Activated naive CD4-positive, alpha-beta T cell treated with anti-CD3 and anti-CD28 coated beads, Interleukin-2, amount 50 U/mL, for 16 hours (primary cell): ENCODE results near the gene SLC13A3.

Experiments used
- DNase-seq: peaks from one replicate; pipeline ENCODE4 v3.0.0-alpha.2; 2020

Gene SLC13A3

GRCh38 chr20:46551522-46552381 is 99.5 kb downstream of the SLC13A3 start:
- no peak for DNase-seq

- no peak for DNase-seq
Observed at GRCh38 chr20:46550461-46550860, 100.8 kb downstream of the SLC13A3 start, which contains the start of gene OCSTAMP. TSS of gene OCSTAMP (minus strand) at chr20:46550654. CDS start at chr20:46550560, 94 bp downstream.

GRCh38 chr20:46549188-46549972 is 101.9 kb downstream of the SLC13A3 start:
- DNase-seq: no peak

GRCh38 chr20:46548688-46549087 is 102.6 kb downstream of the SLC13A3 start:
- no peak for DNase-seq

- DNase-seq: no peak
Observed at GRCh38 chr20:46547995-46548394, 103.3 kb downstream of the SLC13A3 start.

- DNase-seq: no peak
Observed at GRCh38 chr20:46546936-46547335, 104.3 kb downstream of the SLC13A3 start.

- DNase-seq: no peak
Observed at GRCh38 chr20:46546298-46546697, 105.0 kb downstream of the SLC13A3 start.

- DNase-seq: no peak
Observed at GRCh38 chr20:46545827-46546138, 105.5 kb downstream of the SLC13A3 start.

- no peak for DNase-seq
Observed at GRCh38 chr20:46545077-46545826, 106.0 kb downstream of the SLC13A3 start.

- no peak for DNase-seq
Observed at GRCh38 chr20:46544576-46544975, 106.7 kb downstream of the SLC13A3 start.

GRCh38 chr20:46543959-46544358 is 107.3 kb downstream of the SLC13A3 start:
- DNase-seq: no peak

GRCh38 chr20:46543033-46543432 is 108.2 kb downstream of the SLC13A3 start:
- DNase-seq: no peak

- DNase-seq: no peak
Observed at GRCh38 chr20:46541229-46541935, 109.9 kb downstream of the SLC13A3 start.

GRCh38 chr20:46539113-46539512 is 112.1 kb downstream of the SLC13A3 start:
- DNase-seq: no peak

- DNase-seq: no peak
Observed at GRCh38 chr20:46530640-46531039, 120.6 kb downstream of the SLC13A3 start.

- no peak for DNase-seq
Observed at GRCh38 chr20:46523696-46524328, 127.4 kb downstream of the SLC13A3 start.

- no peak for DNase-seq
Observed at GRCh38 chr20:46523108-46523507, 128.2 kb downstream of the SLC13A3 start.

- DNase-seq: peak; percentile 23
Observed at GRCh38 chr20:46520976-46521579, 130.2 kb downstream of the SLC13A3 start.

GRCh38 chr20:46520540-46520939 is 130.7 kb downstream of the SLC13A3 start:
- DNase-seq: no peak

- DNase-seq: no peak
Observed at GRCh38 chr20:46519471-46520068, 131.7 kb downstream of the SLC13A3 start.
